D721Med (cell line): ENCODE data around the gene TMSB10.

Experiments
- DNase-seq: peaks from one replicate; pipeline ENCODE4 v3.0.0; 2011; ENCODE audit warnings: low spot score; ENCODE audit not compliant: insufficient read length
- FAIRE-seq: peaks from 2 replicates; lab custom pipeline; 2011; peaks lifted over from hg19 to GRCh38; lab: Jason Lieb, UNC
- CTCF ChIP-seq: IDR thresholded peaks from 2 replicates; pipeline ENCODE4 v1.5.1; 2012; ENCODE audit warnings: mild to moderate bottlenecking, control low read depth; ENCODE audit not compliant: insufficient read depth; ENCODE audit errors: missing control alignments

The TMSB10 gene

GRCh38 chr2:84905181-84906107 is at the start of gene TMSB10:
Gene TMSB10 (plus strand): TSS chr2:84905656.
- FAIRE-seq: no peak
- TF ChIP-seq CTCF: no peak
- DNase-seq: peak; percentile 72

- FAIRE-seq (no peak), DNase-seq (no peak)
- TF ChIP-seq CTCF: no peak
These were observed 49.7 kb upstream of the TMSB10 start for GRCh38 chr2:84855731-84856130.

- no peak for DNase-seq
- FAIRE-seq: no peak
- no peak for TF ChIP-seq CTCF
These were observed 48.7 kb upstream of the TMSB10 start for GRCh38 chr2:84856787-84857186.

GRCh38 chr2:84857566-84857965 is 47.9 kb upstream of the TMSB10 start:
- TF ChIP-seq CTCF: no peak
- FAIRE-seq: no peak
- no peak for DNase-seq

GRCh38 chr2:84858123-84858522 is 47.3 kb upstream of the TMSB10 start:
- DNase-seq (no peak), FAIRE-seq (no peak)
- TF ChIP-seq CTCF: peak; percentile 27

- FAIRE-seq: no peak
- DNase-seq: no peak
- no peak for TF ChIP-seq CTCF
These were observed 46.5 kb upstream of the TMSB10 start for GRCh38 chr2:84858937-84859336.

GRCh38 chr2:84861539-84861938 is 43.9 kb upstream of the TMSB10 start:
- no peak for TF ChIP-seq CTCF
- FAIRE-seq: no peak
- no peak for DNase-seq
